ENCODE results near the gene HNRNPUL2. TPM values are rescaled to one million over a fixed set of nuclear protein-coding genes. Genes with fewer than 3 reads are reported as not detected.

The HNRNPUL2 gene
- total and polyA plus RNA-seq, 8 donors = 10.3 to 73.5 (median 29.6) TPM

- intact Hi-C loops (cut with DNase I; ENCODE audit: low total_unique reads) = no loop called here
- H3K27ac ChIP-seq = peak overlapping the region in 4 of 5 donors; percentile 57 to 78 (median 70)
- peaks cover 0 to 15% (median 10%) of the 10 kb centered on the region in 3 donors for H3K27me3 ChIP-seq
- peak overlapping the region; percentile 36 to 46 (median 39) for H3K4me3 ChIP-seq
- TF ChIP-seq EP300 (IDR thresholded peaks at IDR 0.05) (no peak), POLR2A (IDR thresholded peaks at IDR 0.05) (no peak), POLR2AphosphoS5 (IDR thresholded peaks at IDR 0.05) (no peak)
- TF ChIP-seq, protein P1, sequence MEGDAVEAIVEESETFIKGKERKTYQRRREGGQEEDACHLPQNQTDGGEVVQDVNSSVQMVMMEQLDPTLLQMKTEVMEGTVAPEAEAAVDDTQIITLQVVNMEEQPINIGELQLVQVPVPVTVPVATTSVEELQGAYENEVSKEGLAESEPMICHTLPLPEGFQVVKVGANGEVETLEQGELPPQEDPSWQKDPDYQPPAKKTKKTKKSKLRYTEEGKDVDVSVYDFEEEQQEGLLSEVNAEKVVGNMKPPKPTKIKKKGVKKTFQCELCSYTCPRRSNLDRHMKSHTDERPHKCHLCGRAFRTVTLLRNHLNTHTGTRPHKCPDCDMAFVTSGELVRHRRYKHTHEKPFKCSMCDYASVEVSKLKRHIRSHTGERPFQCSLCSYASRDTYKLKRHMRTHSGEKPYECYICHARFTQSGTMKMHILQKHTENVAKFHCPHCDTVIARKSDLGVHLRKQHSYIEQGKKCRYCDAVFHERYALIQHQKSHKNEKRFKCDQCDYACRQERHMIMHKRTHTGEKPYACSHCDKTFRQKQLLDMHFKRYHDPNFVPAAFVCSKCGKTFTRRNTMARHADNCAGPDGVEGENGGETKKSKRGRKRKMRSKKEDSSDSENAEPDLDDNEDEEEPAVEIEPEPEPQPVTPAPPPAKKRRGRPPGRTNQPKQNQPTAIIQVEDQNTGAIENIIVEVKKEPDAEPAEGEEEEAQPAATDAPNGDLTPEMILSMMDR (IDR thresholded peaks at IDR 0.05) = no peak
- peak in 1 of 2 donors; percentile 58 for DNase-seq
- WGBS, 5 donors = 29 to 53% (median 38%) methylated on average over 38 to 74 of the region's 74 CpGs
- H3K4me1 ChIP-seq = peaks cover 8 to 13% (median 10%) of the 10 kb centered on the region in 4 donors
- H3K36me3 ChIP-seq = peaks cover 23 to 32% (median 30%) of the 10 kb centered on the region in 4 donors
- no peaks in the 10 kb centered on the region for H3K9me3 ChIP-seq
Measured at GRCh38 chr11:62687508-62688396, 39.5 kb downstream of the HNRNPUL2 start.

GRCh38 chr11:62682518-62682917, 44.7 kb downstream of the HNRNPUL2 start:
- WGBS, 5 donors = 49 to 70% (median 60%) methylated on average over 7 of the region's 7 CpGs
- intact Hi-C loops (cut with DNase I; ENCODE audit: low total_unique reads) = no loop called here
- H3K36me3 ChIP-seq = peaks cover 4 to 6% (median 5%) of the 10 kb centered on the region in 4 donors
- no peak overlapping the region for H3K27ac ChIP-seq
- H3K4me3 ChIP-seq = no peak overlapping the region
- H3K9me3 ChIP-seq = no peaks in the 10 kb centered on the region
- TF ChIP-seq EP300 (IDR thresholded peaks at IDR 0.05) = no peak
- TF ChIP-seq, protein P1 (IDR thresholded peaks at IDR 0.05) = no peak
- TF ChIP-seq POLR2A (IDR thresholded peaks at IDR 0.05) = no peak
- no peak for TF ChIP-seq POLR2AphosphoS5 (IDR thresholded peaks at IDR 0.05)
- H3K4me1 ChIP-seq = peaks cover 17 to 35% (median 22%) of the 10 kb centered on the region in 4 donors
- peaks cover 0 to 6% (median 1%) of the 10 kb centered on the region in 3 donors for H3K27me3 ChIP-seq
- DNase-seq = no peak

GRCh38 chr11:62680825-62681240, 46.4 kb downstream of the HNRNPUL2 start:
- peak; percentile 47 to 87 for DNase-seq
- no peaks in the 10 kb centered on the region for H3K9me3 ChIP-seq
- TF ChIP-seq POLR2AphosphoS5 (IDR thresholded peaks at IDR 0.05) (peak in 1 of 3 donors; percentile 46), EP300 (IDR thresholded peaks at IDR 0.05) (no peak), POLR2A (IDR thresholded peaks at IDR 0.05) (no peak)
- TF ChIP-seq, protein P1 (IDR thresholded peaks at IDR 0.05) = peak in 5 of 7 experiments; percentile 38 to 52 (median 50)
- intact Hi-C loops (cut with DNase I; ENCODE audit: low total_unique reads) = no loop called here
- H3K27ac ChIP-seq = peak overlapping the region in 3 of 5 donors; percentile 18 to 93 (median 91)
- WGBS, 5 donors = 34 to 41% (median 36%) methylated on average over 3 to 4 of the region's 4 CpGs
- H3K4me3 ChIP-seq = no peak overlapping the region
- H3K4me1 ChIP-seq = peaks cover 18 to 48% (median 32%) of the 10 kb centered on the region in 4 donors
- peaks cover 19 to 22% (median 22%) of the 10 kb centered on the region in 4 donors for H3K36me3 ChIP-seq
- no peaks in the 10 kb centered on the region for H3K27me3 ChIP-seq

GRCh38 chr11:62678770-62679696, 48.2 kb downstream of the HNRNPUL2 start, which contains the start of gene UBXN1:
UBXN1 (minus strand) TSS chr11:62679073; CDS start chr11:62678923, 150 bp downstream.
- peaks cover 18 to 50% (median 35%) of the 10 kb centered on the region in 4 donors for H3K4me1 ChIP-seq
- H3K27me3 ChIP-seq = no peaks in the 10 kb centered on the region
- DNase-seq = peak; percentile 89 to 96
- WGBS, 5 donors = 5 to 8% (median 7%) methylated on average over 34 to 55 of the region's 55 CpGs
- H3K4me3 ChIP-seq = peak within 1 kb of the TSS; percentile 92 to 99 (median 99)
- no peak for TF ChIP-seq POLR2A (IDR thresholded peaks at IDR 0.05)
- TF ChIP-seq EP300 (IDR thresholded peaks at IDR 0.05) = no peak
- TF ChIP-seq, protein P1 (IDR thresholded peaks at IDR 0.05) = no peak
- peak; percentile 72 to 95 (median 87) for TF ChIP-seq POLR2AphosphoS5 (IDR thresholded peaks at IDR 0.05)
- intact Hi-C loops (cut with DNase I; ENCODE audit: low total_unique reads) = no loop called here
- H3K27ac ChIP-seq = peak within 1 kb of the TSS; percentile 91 to 95 (median 93)
- H3K36me3 ChIP-seq = peaks cover 23 to 40% (median 39%) of the 10 kb centered on the region in 4 donors
- H3K9me3 ChIP-seq = no peaks in the 10 kb centered on the region
